Superior temporal gyrus (tissue), 1 donor: ENCODE data around the gene SLC6A18.
"Not testable (repeated sequence)": the region's sequence is repeated elsewhere in the genome, so short reads cannot be mapped to it uniquely, and the experiment has no call there.

Experiments used
- DNase-seq: peaks from one replicate; pipeline ENCODE4 v3.0.0-alpha.2; 2016; ENCODE audit errors: extremely low spot score

Gene SLC6A18

GRCh38 chr5:1290956-1291355 lies 65.8 kb downstream of the SLC6A18 start:
- not testable (repeated sequence) for DNase-seq

GRCh38 chr5:1291611-1292080 lies 66.5 kb downstream of the SLC6A18 start:
- DNase-seq: no peak

GRCh38 chr5:1292139-1292538 lies 67.0 kb downstream of the SLC6A18 start:
- no peak for DNase-seq

- no peak for DNase-seq
Measured at GRCh38 chr5:1292846-1293415, 67.8 kb downstream of the SLC6A18 start.

- DNase-seq: no peak
Measured at GRCh38 chr5:1293416-1294205, 68.4 kb downstream of the SLC6A18 start.

GRCh38 chr5:1294206-1294834 lies 69.1 kb downstream of the SLC6A18 start:
- no peak for DNase-seq

- no peak for DNase-seq
Measured at GRCh38 chr5:1294835-1295649, 69.9 kb downstream of the SLC6A18 start, which contains the start of gene TERT. TSS of gene TERT (minus strand) at chr5:1295068. CDS start at chr5:1294989, 79 bp downstream.

- DNase-seq: no peak
Measured at GRCh38 chr5:1295650-1296037, 70.5 kb downstream of the SLC6A18 start.
